Endothelial cell of umbilical vein (primary cell): ENCODE measurements around the gene MCCC2. TPM values are rescaled to one million over a fixed set of nuclear protein-coding genes. Genes with fewer than 3 reads are reported as not detected.

ENCODE experiments used
- BruUV-seq: library from RNA; stranded (reverse); fragments of 400-500 nt; replicated peaks from 2 replicates; lab custom pipeline; 2021; lab: Mats Ljungman, UMichigan
- CTCF ChIA-PET: fragments of 300-600, 350-600 bp; sonication (Branson Sonifier 250); formaldehyde crosslinking; loops from one replicate; lab custom pipeline; 2021; ENCODE audit warnings: antibody characterized with exemption, inconsistent platforms; lab: Charles Lee
- POLR2A ChIA-PET: fragments of 300-600, 350-600 bp; sonication (Branson Sonifier 250); formaldehyde crosslinking; loops from one replicate; lab custom pipeline; 2021; ENCODE audit warnings: antibody characterized with exemption, inconsistent platforms; lab: Charles Lee
- DNase-seq: peaks from one replicate; pipeline ENCODE4 v3.0.0-alpha.2; 2011; ENCODE audit warnings: low read depth, low spot score
- FAIRE-seq: peaks from 2 replicates; lab custom pipeline; 2011; peaks lifted over from hg19 to GRCh38; lab: Jason Lieb, UNC
- H2AFZ ChIP-seq: 2 replicates; pipeline ENCODE4 v1.6.0; 2012; ENCODE audit warnings: low read depth, low read length, control low read depth, inconsistent platforms
- H3K27ac ChIP-seq: 2 replicates; pipeline ENCODE4 v1.5.1; 2011; ENCODE audit warnings: low read depth, mild to moderate bottlenecking, control low read depth, low read length, moderate library complexity; ENCODE audit not compliant: insufficient read depth
- H3K27me3 ChIP-seq, 2 experiments: 2 replicates each; pipeline versions ENCODE4 v1.6.0 to v1.6.1; 2011; ENCODE audit warnings: low read length in 2 of 2, mixed read lengths in 1 of 2; ENCODE audit not compliant: control insufficient read depth in 2 of 2, insufficient read depth in 2 of 2
- H3K36me3 ChIP-seq, 2 experiments: 2 replicates in 1 of 2; 3 replicates in 1 of 2; pipeline ENCODE4 v1.5.1; 2011; ENCODE audit warnings: low read length in 2 of 2, mild to moderate bottlenecking in 1 of 2, moderate library complexity in 1 of 2; ENCODE audit not compliant: control insufficient read depth in 2 of 2, insufficient read depth in 2 of 2; ENCODE audit errors: extremely low read depth in 1 of 2
- H3K4me1 ChIP-seq: 3 replicates; pipeline ENCODE4 v1.5.1; 2011; ENCODE audit warnings: mild to moderate bottlenecking, low read length; ENCODE audit not compliant: control insufficient read depth, insufficient read depth; ENCODE audit errors: extremely low read depth
- H3K4me2 ChIP-seq: 2 replicates; pipeline ENCODE4 v1.6.1; 2011; ENCODE audit warnings: low read length, control low read depth, mixed read lengths; ENCODE audit not compliant: insufficient read depth
- H3K4me3 ChIP-seq, 3 experiments: fragments of 200-600 bp in 1 of 3; sonication (generic), shearing (Covaris generic) in 1 of 3; replicated peaks in 1 of 3; 2 replicates each; pipeline ENCODE4 v1.5.1; 2011 to 2016; ENCODE audit warnings: control low read depth in 3 of 3, low read length in 3 of 3, mild to moderate bottlenecking in 2 of 3, inconsistent platforms in 1 of 3, low read depth in 1 of 3, moderate library complexity in 1 of 3; ENCODE audit not compliant: insufficient read depth in 1 of 3
- H3K79me2 ChIP-seq: 2 replicates; pipeline ENCODE4 v1.6.0; 2012; ENCODE audit warnings: low read length, inconsistent platforms; ENCODE audit not compliant: control insufficient read depth, insufficient read depth
- H3K9ac ChIP-seq: replicated peaks from 2 replicates; pipeline ENCODE3; 2011; ENCODE audit warnings: low read length, control low read depth; ENCODE audit not compliant: insufficient read depth; ENCODE audit errors: extremely low read depth
- H3K9me1 ChIP-seq: replicated peaks from 3 replicates; pipeline ENCODE4 v1.6.0; 2011; ENCODE audit warnings: mild to moderate bottlenecking, low read length; ENCODE audit not compliant: control insufficient read depth, insufficient read depth; ENCODE audit errors: extremely low read depth
- H3K9me3 ChIP-seq: replicated peaks from 2 replicates; pipeline ENCODE4 v1.5.1; 2012; ENCODE audit warnings: low read length, inconsistent platforms; ENCODE audit not compliant: control insufficient read depth, insufficient read depth
- H4K20me1 ChIP-seq: replicated peaks from 2 replicates; pipeline ENCODE3; 2011; ENCODE audit warnings: mild to moderate bottlenecking, low read length; ENCODE audit not compliant: control insufficient read depth, insufficient read depth; ENCODE audit errors: extremely low read depth
- CTCF ChIP-seq, 2 donors: IDR thresholded peaks; 1 replicate in 1 of 2; 2 replicates in 1 of 2; pipeline ENCODE4 v1.5.1; 2011; ENCODE audit warnings: low read length in 2 of 2, mild to moderate bottlenecking in 2 of 2, moderate library complexity in 2 of 2, control low read depth in 1 of 2, inconsistent platforms in 1 of 2, low read depth in 1 of 2; ENCODE audit not compliant: insufficient read depth in 1 of 2; ENCODE audit errors: extremely low read depth in 1 of 2
- EZH2 ChIP-seq: IDR thresholded peaks from 2 replicates; pipeline ENCODE4 v1.6.1; 2012; ENCODE audit warnings: borderline replicate concordance, low read depth, mild to moderate bottlenecking, moderate library complexity, low read length, inconsistent platforms; ENCODE audit not compliant: severe bottlenecking
- FOS ChIP-seq: IDR thresholded peaks from 2 replicates; pipeline ENCODE4 v1.6.1; 2011; ENCODE audit warnings: mild to moderate bottlenecking, low read length, moderate library complexity, borderline replicate concordance; ENCODE audit not compliant: insufficient read depth
- GATA2 ChIP-seq: IDR thresholded peaks from 2 replicates; pipeline ENCODE4 v1.7.0; 2011; ENCODE audit warnings: low read depth, mild to moderate bottlenecking, moderate library complexity, mixed read lengths, low read length; ENCODE audit not compliant: insufficient read length, insufficient read depth
- JUN ChIP-seq: IDR thresholded peaks from 2 replicates; pipeline ENCODE4 v1.6.1; 2011; ENCODE audit warnings: borderline replicate concordance, low read depth; ENCODE audit not compliant: insufficient read length, insufficient read depth
- MYC ChIP-seq: IDR thresholded peaks from one replicate; pipeline ENCODE4 v1.6.1; 2011; ENCODE audit warnings: mild to moderate bottlenecking, low read depth, low read length
- POLR2A ChIP-seq: IDR thresholded peaks from 2 replicates; pipeline ENCODE4 v1.6.1; 2012; ENCODE audit warnings: low read depth, mild to moderate bottlenecking, control low read depth, low read length
- POLR2AphosphoS5 ChIP-seq: IDR thresholded peaks from 2 replicates; pipeline ENCODE4 v1.6.1; 2012; ENCODE audit warnings: low read depth, mild to moderate bottlenecking, control low read depth, low read length, moderate library complexity; ENCODE audit not compliant: insufficient read depth
- dilution Hi-C: fragments of 300-500 bp; cut with MboI; formaldehyde crosslinking; loops from one replicate; pipeline ENCODE4 v1.15.0; 2019; ENCODE audit warnings: low sequenced_read_pairs; ENCODE audit not compliant: extremely low pct_ligation_motif_present
- intact Hi-C: fragments of 100-400 bp; cut with micrococcal nuclease; formaldehyde crosslinking; loops from one replicate; pipeline ENCODE4 v1.10.0; 2022
- polyA plus RNA-seq, 4 experiments: library from polyadenylated mRNA; depleted of rRNA in 3 of 4; stranded (reverse) in 3 of 4; unstranded in 1 of 4; fragments of >200 nt; gene quantifications; 2 replicates each; pipeline versions ENCODE4 v1.2.1 to v1.2.3, GENCODE V29; 2011 to 2012; ENCODE audit warnings: missing spikeins in 1 of 4
- total RNA-seq: library from RNA; stranded (reverse); gene quantifications from 2 replicates; pipeline ENCODE4 v1.2.3, GENCODE V29; 2021
- TF ChIP-seq, protein P1 (sequence below): IDR thresholded peaks from 2 replicates; pipeline ENCODE4 v1.6.1; 2011; ENCODE audit not compliant: insufficient read depth, insufficient read length

MCCC2 gene
- total and polyA plus RNA-seq, 2 donors (not counting 3 experiments of a cell fraction or from before 2014, with no cell fraction given), result 27.9 to 28.6 TPM

DNA sequence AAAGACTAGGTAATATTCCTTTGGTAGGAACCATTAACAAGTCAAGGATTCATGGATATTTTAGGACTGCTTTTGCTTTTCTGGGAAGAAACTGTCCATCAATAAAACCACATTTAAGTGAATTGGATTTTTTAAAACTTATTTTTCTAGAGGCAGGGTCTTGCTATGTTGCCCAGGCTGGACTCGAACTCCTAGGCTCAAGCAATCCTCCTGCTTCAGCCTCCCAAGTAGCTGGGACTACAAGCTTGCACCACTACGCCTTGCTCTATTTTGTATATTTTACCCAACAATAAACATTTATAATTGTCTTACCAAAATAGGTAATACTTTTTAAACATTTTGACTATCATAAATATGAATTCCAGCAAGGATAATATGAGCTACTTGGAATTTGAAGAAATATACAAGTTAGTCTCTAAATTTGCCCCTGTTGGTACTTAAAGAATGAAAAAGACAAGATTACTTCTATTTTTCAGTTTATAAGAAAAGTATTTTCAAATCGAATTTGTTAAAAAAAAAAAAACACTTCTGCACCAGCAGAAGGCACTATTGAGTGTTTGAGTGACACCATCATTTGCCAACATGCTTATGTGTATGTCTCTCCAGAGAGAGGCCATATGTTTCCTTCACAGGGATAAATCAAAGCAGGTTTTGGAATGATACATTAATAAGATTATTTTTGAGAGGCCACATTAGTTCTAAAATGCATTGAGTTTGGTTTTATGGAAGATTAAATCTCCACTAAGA, 71.9 kb downstream of the MCCC2 start:
- FAIRE-seq (no peak), DNase-seq (peak; percentile 41)
- CTCF ChIA-PET, result no interaction called here
- peaks cover 2% of the 10 kb centered on the region in 2 experiments for H3K27me3 ChIP-seq
- no peaks in the 10 kb centered on the region for H3K9me1 ChIP-seq
- dilution Hi-C loops, result no loop called here
- no peak overlapping the region for H3K9ac ChIP-seq
- H3K4me2 ChIP-seq, result no peak overlapping the region
- no peak overlapping the region for H2AFZ ChIP-seq
- no peaks in the 10 kb centered on the region for H3K36me3 ChIP-seq
- no peaks in the 10 kb centered on the region for H3K9me3 ChIP-seq
- TF ChIP-seq MYC, result no peak
- TF ChIP-seq GATA2, result no peak
- TF ChIP-seq EZH2, result no peak
- no peak for TF ChIP-seq POLR2AphosphoS5
- no peak for TF ChIP-seq FOS
- TF ChIP-seq, protein P1, sequence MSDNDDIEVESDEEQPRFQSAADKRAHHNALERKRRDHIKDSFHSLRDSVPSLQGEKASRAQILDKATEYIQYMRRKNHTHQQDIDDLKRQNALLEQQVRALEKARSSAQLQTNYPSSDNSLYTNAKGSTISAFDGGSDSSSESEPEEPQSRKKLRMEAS, result no peak
- TF ChIP-seq CTCF (IDR thresholded peaks at IDR 0.05; ENCODE audit: extremely low read depth in 1 of 2, insufficient read depth in 1 of 2, low read depth in 1 of 2, low read length in 2 of 2), result no peak
- no peak for TF ChIP-seq JUN
- no peak for TF ChIP-seq POLR2A
- no TSS peak for BruUV-seq
- H3K4me1 ChIP-seq, result no peaks in the 10 kb centered on the region
- POLR2A ChIA-PET, result no interaction called here
- H3K27ac ChIP-seq, result no peak overlapping the region
- no peaks in the 10 kb centered on the region for H4K20me1 ChIP-seq
- no peaks in the 10 kb centered on the region for H3K79me2 ChIP-seq
- H3K4me3 ChIP-seq, result no peak overlapping the region
- intact Hi-C loops, result loop anchor here (1.0 to 2.0 kb wide), 2 partner anchors 58 to 99 kb away; no protein-coding TSS in a partner anchor
